Measurements from ENCODE around the gene ZHX3.
"Not testable (repeated sequence)": the region's sequence is repeated elsewhere in the genome, so short reads cannot be mapped to it uniquely, and the experiment has no call there.

The ZHX3 gene

GRCh38 chr20:41249411-41250281 lies 67.9 kb downstream of the ZHX3 start:
- no peak for DNase-seq

DNA sequence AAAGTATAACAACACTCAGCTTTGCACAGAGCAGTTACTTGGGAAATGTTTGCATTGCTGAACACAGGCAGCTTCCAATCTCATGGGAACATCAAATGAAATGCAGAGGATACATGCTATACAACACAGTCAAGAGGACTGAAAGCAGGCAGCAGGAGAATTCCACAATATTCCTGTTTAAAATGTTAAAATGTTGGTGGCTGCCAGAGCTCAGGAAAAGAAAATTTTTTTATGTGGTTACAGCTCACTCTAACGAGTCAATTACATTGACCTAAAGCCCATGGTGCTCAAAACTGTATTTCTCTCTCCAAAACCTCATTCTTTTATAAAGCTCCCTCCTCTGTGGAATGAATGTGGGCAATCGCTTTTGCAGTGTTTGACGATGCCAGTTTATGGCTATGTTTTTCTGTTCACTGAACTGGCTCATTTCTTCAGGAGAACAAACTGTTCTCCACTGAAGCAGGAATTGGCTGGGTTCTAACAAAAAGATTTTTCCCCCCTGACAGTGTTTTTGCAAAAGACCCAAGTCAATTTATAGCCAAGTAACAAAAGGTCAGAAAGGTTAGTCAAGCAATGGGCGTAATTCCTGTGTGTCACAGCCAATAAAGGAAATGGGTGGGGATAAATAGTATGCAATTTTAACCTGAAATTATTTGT lies 69.0 kb downstream of the ZHX3 start:
- DNase-seq = no peak

GRCh38 chr20:41247523-41248367 lies 69.8 kb downstream of the ZHX3 start:
- no peak for DNase-seq

DNA sequence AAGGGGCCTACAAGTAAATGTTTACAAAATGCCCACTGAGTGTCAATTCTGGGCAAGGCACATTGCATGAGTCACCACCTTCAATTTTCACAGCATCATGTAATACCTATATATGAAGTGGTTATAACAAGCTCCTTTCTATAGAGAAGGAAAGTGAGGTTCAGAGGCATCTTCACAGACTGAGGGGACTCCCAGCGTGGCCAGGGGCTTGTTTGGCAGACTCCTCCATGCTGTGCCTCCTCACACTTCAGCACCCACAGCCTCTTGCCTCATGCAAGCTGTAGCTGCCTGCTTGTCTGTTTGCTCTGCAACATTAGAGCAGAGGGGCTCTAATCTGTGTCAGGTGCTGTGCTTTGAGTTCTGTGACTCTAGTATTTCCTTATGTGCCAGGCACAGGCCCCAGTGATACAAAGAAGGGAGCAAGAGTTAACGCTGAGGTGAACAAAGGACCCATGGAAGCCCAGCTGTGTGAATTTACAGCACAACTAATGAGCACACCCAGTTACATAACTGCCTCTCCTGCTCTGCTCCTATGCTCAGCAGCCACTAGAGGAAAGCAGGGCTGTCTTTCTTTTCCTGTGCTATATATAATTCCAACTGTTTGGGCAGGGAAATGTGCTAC lies 72.3 kb downstream of the ZHX3 start:
- DNase-seq = no peak

- DNase-seq = no peak
Observed at GRCh38 chr20:41242807-41243206, 74.7 kb downstream of the ZHX3 start.

DNA sequence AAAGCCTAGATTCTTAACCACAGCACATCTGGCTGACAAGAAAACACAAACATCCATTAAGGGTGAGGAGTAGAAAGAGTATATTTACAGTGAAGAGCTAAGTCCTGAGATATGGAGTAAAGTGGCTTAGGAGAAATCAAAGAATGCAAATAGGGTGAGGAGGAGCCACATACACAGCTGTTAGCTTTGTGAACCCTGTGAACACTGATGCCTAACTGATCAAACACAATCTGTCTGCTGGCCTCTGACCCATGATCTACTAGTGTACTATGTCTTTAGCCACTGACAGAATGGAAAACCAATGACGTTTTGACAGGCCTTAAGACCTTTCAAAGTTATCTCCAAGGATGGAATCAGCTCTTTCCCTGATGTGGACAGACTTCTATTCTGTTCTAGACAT lies 75.2 kb downstream of the ZHX3 start:
- DNase-seq = no peak

GRCh38 chr20:41237233-41237632 lies 80.3 kb downstream of the ZHX3 start:
- DNase-seq = not testable (repeated sequence)

DNA sequence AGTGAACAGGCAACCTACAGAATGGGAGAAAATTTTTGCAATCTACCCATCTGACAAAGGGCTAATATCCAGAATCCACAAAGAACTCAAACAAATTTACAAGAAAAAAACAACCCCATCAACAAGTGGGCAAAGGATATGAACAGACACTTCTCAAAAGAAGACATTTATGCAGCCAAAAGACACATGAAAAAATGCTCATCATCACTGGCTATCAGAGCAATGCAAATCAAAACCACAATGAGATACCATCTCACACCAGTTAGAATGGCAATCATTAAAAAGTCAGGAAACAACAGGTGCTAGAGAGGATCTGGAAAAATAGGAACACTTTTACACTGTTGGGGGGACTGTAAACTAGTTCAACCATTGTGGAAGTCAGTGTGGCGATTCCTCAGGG lies 80.7 kb downstream of the ZHX3 start:
- DNase-seq = not testable (repeated sequence)

DNA sequence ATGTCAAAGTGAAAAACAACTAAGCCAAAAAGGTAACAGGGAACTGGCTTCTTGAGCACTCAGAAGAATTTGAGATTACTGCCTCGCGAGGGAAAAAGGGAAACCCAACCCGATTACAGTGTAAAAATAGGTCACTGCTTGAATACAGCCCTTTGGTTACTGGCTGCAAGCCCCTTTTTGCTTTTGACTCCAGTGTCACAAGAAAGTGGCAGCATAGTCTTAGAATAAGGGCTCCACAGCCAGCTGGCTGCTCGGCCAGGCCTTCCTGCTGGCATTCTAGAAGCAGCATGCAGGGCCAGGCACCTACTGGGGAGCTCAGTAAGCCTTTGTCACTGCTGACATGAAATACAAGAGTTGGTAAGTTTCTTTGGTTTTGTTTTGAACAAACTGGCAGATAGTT lies 83.0 kb downstream of the ZHX3 start:
- DNase-seq = no peak

DNA sequence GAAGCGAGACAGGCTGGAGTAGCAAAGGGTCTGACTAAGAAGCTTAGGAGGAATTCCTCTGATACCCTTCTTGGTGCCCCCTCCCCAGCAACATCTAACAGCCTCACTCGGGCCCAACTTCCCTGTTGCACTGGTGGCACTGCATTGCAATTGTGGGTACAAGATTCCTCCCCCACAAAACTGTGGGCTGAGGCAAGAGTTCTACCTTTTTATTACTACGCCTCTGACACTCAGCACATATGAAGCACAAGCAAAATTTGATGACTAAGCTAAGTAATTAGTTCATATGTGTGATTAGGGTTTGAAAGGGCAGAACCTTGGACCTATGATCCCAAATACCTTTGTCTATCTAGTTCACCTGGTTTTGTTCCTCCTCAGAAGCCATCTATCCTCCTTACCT lies 83.5 kb downstream of the ZHX3 start:
- no peak for DNase-seq

GRCh38 chr20:41232973-41233926 lies 84.3 kb downstream of the ZHX3 start:
- DNase-seq = no peak

DNA sequence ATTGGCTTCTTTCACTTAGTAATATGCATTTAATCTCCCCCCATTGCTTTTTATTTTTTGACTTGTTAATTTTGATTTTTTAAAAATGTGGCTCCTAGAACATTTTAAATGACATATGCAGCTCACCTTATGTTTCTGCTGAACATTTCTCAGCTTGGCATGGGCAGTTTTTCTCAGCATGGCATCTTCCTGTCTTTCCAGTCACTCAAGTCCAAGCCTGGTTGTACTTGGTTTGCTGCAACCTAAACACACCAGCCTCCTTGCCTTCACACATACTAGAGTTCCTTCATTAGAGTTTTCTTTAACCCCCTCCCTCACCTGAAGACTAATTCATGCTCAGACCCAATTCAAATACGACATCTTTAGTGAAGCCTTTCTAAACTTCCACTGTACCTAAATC lies 86.4 kb downstream of the ZHX3 start:
- no peak for DNase-seq

GRCh38 chr20:41230136-41230535 lies 87.4 kb downstream of the ZHX3 start:
- no peak for DNase-seq

GRCh38 chr20:41229259-41229658 lies 88.3 kb downstream of the ZHX3 start:
- DNase-seq = no peak

DNA sequence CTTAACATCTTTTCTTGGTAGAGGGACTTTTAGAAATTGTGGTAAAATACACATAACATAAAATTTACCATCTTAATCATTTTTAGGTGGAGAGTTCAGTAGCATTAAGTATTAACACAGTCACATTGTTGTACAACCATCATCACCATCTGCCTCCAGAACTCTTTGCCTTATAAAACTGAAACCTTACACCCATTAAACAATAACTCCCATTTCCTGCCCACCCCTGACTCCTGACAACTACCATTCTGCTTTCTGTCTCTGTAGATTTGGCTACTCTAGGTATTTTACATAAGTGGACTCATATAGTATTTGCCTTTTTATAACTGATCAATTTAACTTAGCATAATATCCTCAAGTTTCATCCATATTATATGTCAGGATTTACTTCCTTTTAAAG lies 88.7 kb downstream of the ZHX3 start:
- DNase-seq = no peak

DNA sequence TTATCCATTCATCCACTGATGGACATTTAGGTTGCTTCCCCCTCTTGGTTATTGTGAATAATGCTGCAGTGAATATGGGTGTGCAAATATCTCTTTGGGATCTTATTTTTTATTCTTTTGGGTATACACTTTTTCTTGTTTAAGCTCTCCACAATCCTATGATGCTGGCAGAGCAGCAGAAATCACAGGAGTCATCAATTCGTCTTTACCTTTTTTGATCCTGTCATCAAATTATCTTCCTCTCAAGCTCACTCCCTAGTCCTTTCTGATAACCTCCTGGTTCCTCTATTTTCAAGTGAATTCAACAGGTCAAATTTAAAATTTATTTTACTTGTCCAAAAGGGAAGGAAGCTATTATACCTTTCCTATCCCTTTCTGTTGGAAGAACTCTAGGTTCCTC lies 91.1 kb downstream of the ZHX3 start:
- DNase-seq = no peak

- DNase-seq = no peak
Observed at GRCh38 chr20:41225091-41225490, 92.4 kb downstream of the ZHX3 start.

- DNase-seq = no peak
Observed at GRCh38 chr20:41224281-41224680, 93.2 kb downstream of the ZHX3 start.

DNA sequence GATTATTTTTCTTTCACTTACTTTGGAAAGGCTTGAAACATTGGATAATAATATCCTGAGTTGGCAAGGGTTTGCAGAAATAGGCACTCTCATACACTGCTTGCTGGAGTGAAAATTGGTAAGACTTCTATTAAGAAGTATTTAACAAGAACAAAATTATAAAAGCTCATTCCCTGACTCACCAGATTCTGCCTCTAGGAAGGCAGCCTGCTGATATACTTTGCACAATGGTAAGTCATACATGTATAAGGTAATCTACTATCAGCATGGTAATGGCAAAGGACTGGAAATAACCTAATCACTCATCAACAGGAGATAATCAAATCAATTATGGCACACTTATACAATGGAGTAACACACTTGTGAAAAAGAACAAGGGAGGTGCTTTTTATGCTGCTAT lies 94.4 kb downstream of the ZHX3 start:
- no peak for DNase-seq

GRCh38 chr20:41222703-41223102 lies 94.8 kb downstream of the ZHX3 start:
- no peak for DNase-seq

- DNase-seq = no peak
Observed at GRCh38 chr20:41222296-41222695, 95.2 kb downstream of the ZHX3 start.
